HG02870 (cell line): ENCODE results near the gene TXNDC9.
"Not testable (repeated sequence)": the region's sequence is repeated elsewhere in the genome, so short reads cannot be mapped to it uniquely, and the experiment has no call there.

Experiments used
- ATAC-seq: cut with Tn5 transposase; IDR thresholded peaks from one replicate; pipeline ENCODE4 v1.9.1; 2021; ENCODE audit warnings: mild to moderate bottlenecking, moderate library complexity; ENCODE audit not compliant: unreplicated experiment

The TXNDC9 gene

GRCh38 chr2:99335911-99336803 is at the start of gene TXNDC9:
TXNDC9 (minus strand) TSS chr2:99336333; CDS start chr2:99333210, 3,123 bp downstream.
- peak; percentile 72 for ATAC-seq

- ATAC-seq: no peak
These were observed 46.0 kb upstream of the TXNDC9 start for GRCh38 chr2:99382143-99382542.

GRCh38 chr2:99380376-99381010 is 44.4 kb upstream of the TXNDC9 start:
- ATAC-seq: no peak

GRCh38 chr2:99377879-99378278 is 41.7 kb upstream of the TXNDC9 start:
- ATAC-seq: no peak

GRCh38 chr2:99376254-99376864 is 40.2 kb upstream of the TXNDC9 start:
- no peak for ATAC-seq

- ATAC-seq: no peak
These were observed 38.6 kb upstream of the TXNDC9 start for GRCh38 chr2:99374747-99375146.

GRCh38 chr2:99373144-99373543 is 37.0 kb upstream of the TXNDC9 start:
- no peak for ATAC-seq

GRCh38 chr2:99368854-99369253 is 32.7 kb upstream of the TXNDC9 start:
- not testable (repeated sequence) for ATAC-seq

- ATAC-seq: no peak
These were observed 29.5 kb upstream of the TXNDC9 start for GRCh38 chr2:99365661-99366060.

- ATAC-seq: peak; percentile 67
These were observed 20.7 kb upstream of the TXNDC9 start for GRCh38 chr2:99356853-99357252.

GRCh38 chr2:99354825-99355224 is 18.7 kb upstream of the TXNDC9 start:
- not testable (repeated sequence) for ATAC-seq

- ATAC-seq: no peak
These were observed 17.9 kb upstream of the TXNDC9 start for GRCh38 chr2:99354070-99354469.

GRCh38 chr2:99350194-99350593 is 14.1 kb upstream of the TXNDC9 start:
- ATAC-seq: no peak

GRCh38 chr2:99348173-99348572 is 12.0 kb upstream of the TXNDC9 start:
- peak; percentile 62 for ATAC-seq

- ATAC-seq: no peak
These were observed 10.1 kb upstream of the TXNDC9 start for GRCh38 chr2:99346218-99346617.

- ATAC-seq: not testable (repeated sequence)
These were observed 9.3 kb upstream of the TXNDC9 start for GRCh38 chr2:99345446-99345845.

GRCh38 chr2:99342536-99342935 is 6.4 kb upstream of the TXNDC9 start:
- no peak for ATAC-seq

GRCh38 chr2:99340669-99341236 is 4.6 kb upstream of the TXNDC9 start:
- no peak for ATAC-seq

- no peak for ATAC-seq
These were observed 2.0 kb upstream of the TXNDC9 start for GRCh38 chr2:99338029-99338585.

GRCh38 chr2:99337113-99338028 is 1.2 kb upstream of the TXNDC9 start, which contains the start of gene EIF5B:
EIF5B (plus strand) TSS chr2:99337389; CDS start chr2:99337555, 166 bp downstream.
- peak; percentile 48 for ATAC-seq
